ENCODE data around the gene NTF3.

GRCh38 chr12:5494343-5494742, 62.4 kb downstream of the NTF3 start:
- TF ChIP-seq CTCF (IDR thresholded peaks at IDR 0.05) (no peak), POLR2A (IDR thresholded peaks at IDR 0.05) (no peak), POLR2AphosphoS5 (IDR thresholded peaks at IDR 0.05) (no peak)
